A673 (cell line): ENCODE results near the gene NKD1. TPM values are rescaled to one million over a fixed set of nuclear protein-coding genes. Genes with fewer than 3 reads are reported as not detected.

Experiments
- BruUV-seq: library from RNA; stranded (reverse); fragments of 400-500 nt; replicated peaks from 2 replicates; lab custom pipeline; 2021; lab: Mats Ljungman, UMichigan
- CTCF ChIA-PET: fragments of 300-600 bp; sonication (Branson Sonifier 250); formaldehyde crosslinking; loops from one replicate; lab custom pipeline; 2022; ENCODE audit warnings: antibody characterized with exemption; lab: Charles Lee
- POLR2A ChIA-PET: fragments of 300-600 bp; sonication (Branson Sonifier 250); formaldehyde crosslinking; loops from one replicate; lab custom pipeline; 2022; ENCODE audit warnings: antibody characterized with exemption; ENCODE audit not compliant: low non-redundant PET; lab: Charles Lee
- DNase-seq: peaks from one replicate; pipeline ENCODE4 v3.0.0-alpha.2; 2015; ENCODE audit warnings: low spot score
- H3K27ac ChIP-seq: fragments of 200-600 bp; sonication (generic); 2 replicates; pipeline ENCODE4 v1.5.1; 2016; ENCODE audit warnings: mixed run types, low read depth, mild to moderate bottlenecking, mixed read lengths, antibody characterized with exemption, low read length; ENCODE audit not compliant: poor library complexity, severe bottlenecking
- H3K27me3 ChIP-seq: fragments of 200-600 bp; sonication (generic); replicated peaks from 2 replicates; pipeline ENCODE4 v1.6.1; 2017; ENCODE audit warnings: mixed run types, low read depth, mild to moderate bottlenecking, mixed read lengths, antibody characterized with exemption, low read length; ENCODE audit not compliant: insufficient read depth, poor library complexity
- H3K36me3 ChIP-seq: fragments of 200-600 bp; sonication (generic); 2 replicates; pipeline ENCODE4 v1.6.1; 2016; ENCODE audit warnings: mixed run types, mild to moderate bottlenecking, mixed read lengths, antibody characterized with exemption, low read length; ENCODE audit not compliant: insufficient read depth, poor library complexity, severe bottlenecking
- H3K4me1 ChIP-seq: fragments of 200-600 bp; sonication (generic); 2 replicates; pipeline ENCODE4 v1.6.1; 2017; ENCODE audit warnings: mixed run types, mild to moderate bottlenecking, mixed read lengths, antibody characterized with exemption, low read length; ENCODE audit not compliant: insufficient read depth, poor library complexity, severe bottlenecking
- H3K4me3 ChIP-seq: fragments of 200-600 bp; sonication (generic); 2 replicates; pipeline ENCODE4 v1.5.1; 2016; ENCODE audit warnings: low read depth, mixed run types, mild to moderate bottlenecking, mixed read lengths, low read length; ENCODE audit not compliant: poor library complexity, severe bottlenecking
- H3K9me3 ChIP-seq: fragments of 200-600 bp; sonication (generic); 2 replicates; pipeline ENCODE4 v1.6.1; 2016; ENCODE audit warnings: mixed run types, low read depth, mild to moderate bottlenecking, mixed read lengths, antibody characterized with exemption, low read length; ENCODE audit not compliant: poor library complexity, severe bottlenecking
- EZH2 ChIP-seq: fragments of 200-600 bp; sonication (generic); IDR thresholded peaks from 2 replicates; pipeline ENCODE4 v1.6.1; 2017; ENCODE audit warnings: borderline replicate concordance, low read depth, mild to moderate bottlenecking, mixed read lengths, antibody characterized with exemption, low read length; ENCODE audit not compliant: poor library complexity, severe bottlenecking
- intact Hi-C: fragments of 100-400 bp; cut with micrococcal nuclease; formaldehyde crosslinking; loops from one replicate; pipeline ENCODE4 v1.10.0; 2022; ENCODE audit not compliant: unreplicated experiment
- total RNA-seq: library from RNA; stranded (reverse); gene quantifications from 2 replicates; pipeline ENCODE4 v1.2.3, GENCODE V29; 2021
- TF ChIP-seq, protein P1 (sequence below): fragments of 300-800, 200-600 bp; sonication (generic); conservative IDR thresholded peaks from 2 replicates; pipeline ENCODE4 v1.5.1; 2017; ENCODE audit warnings: low read depth, mild to moderate bottlenecking, antibody characterized with exemption, low read length, moderate library complexity, mixed read lengths

The NKD1 gene
- total RNA-seq, 1 experiment from 2014 or later: 1.1 TPM

DNA sequence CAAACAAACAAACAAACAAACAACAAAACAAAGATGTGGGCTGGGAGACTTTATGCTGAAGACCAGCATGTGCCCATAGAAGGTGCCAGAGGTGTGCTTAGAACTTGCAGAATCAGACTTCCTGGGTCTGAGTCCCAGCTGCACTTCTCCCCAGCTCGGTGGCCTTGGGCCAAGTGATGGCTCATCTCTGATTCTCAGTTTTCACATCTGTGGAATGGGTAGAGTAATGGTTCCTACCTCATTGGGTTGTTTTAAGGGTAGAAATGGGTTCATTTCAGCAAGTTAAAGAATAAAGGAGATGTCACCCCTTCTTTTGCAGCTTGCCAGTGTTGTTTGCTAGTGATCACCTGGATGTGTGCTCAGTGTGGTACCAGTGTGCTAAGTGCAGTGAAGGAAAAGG is 10.7 kb downstream of the NKD1 start:
- BruUV-seq: no TSS peak
- no peaks in the 10 kb centered on the region for H3K27me3 ChIP-seq
- H3K4me3 ChIP-seq: no peak overlapping the region
- ChIA-PET CTCF (no interaction called here), POLR2A (no interaction called here)
- TF ChIP-seq, protein P1, sequence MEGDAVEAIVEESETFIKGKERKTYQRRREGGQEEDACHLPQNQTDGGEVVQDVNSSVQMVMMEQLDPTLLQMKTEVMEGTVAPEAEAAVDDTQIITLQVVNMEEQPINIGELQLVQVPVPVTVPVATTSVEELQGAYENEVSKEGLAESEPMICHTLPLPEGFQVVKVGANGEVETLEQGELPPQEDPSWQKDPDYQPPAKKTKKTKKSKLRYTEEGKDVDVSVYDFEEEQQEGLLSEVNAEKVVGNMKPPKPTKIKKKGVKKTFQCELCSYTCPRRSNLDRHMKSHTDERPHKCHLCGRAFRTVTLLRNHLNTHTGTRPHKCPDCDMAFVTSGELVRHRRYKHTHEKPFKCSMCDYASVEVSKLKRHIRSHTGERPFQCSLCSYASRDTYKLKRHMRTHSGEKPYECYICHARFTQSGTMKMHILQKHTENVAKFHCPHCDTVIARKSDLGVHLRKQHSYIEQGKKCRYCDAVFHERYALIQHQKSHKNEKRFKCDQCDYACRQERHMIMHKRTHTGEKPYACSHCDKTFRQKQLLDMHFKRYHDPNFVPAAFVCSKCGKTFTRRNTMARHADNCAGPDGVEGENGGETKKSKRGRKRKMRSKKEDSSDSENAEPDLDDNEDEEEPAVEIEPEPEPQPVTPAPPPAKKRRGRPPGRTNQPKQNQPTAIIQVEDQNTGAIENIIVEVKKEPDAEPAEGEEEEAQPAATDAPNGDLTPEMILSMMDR: no peak
- TF ChIP-seq EZH2: no peak
- no peaks in the 10 kb centered on the region for H3K36me3 ChIP-seq
- no peak for DNase-seq
- H3K9me3 ChIP-seq: no peaks in the 10 kb centered on the region
- no peak overlapping the region for H3K27ac ChIP-seq
- intact Hi-C loops: no loop called here
- H3K4me1 ChIP-seq: no peaks in the 10 kb centered on the region

GRCh38 chr16:50559342-50559741 is 11.1 kb downstream of the NKD1 start:
- TF ChIP-seq EZH2: no peak
- TF ChIP-seq, protein P1: no peak
- Histone ChIP-seq H3K4me1 (no peaks in the 10 kb centered on the region), H3K4me3 (no peak overlapping the region), H3K27ac (no peak overlapping the region), H3K9me3 (no peaks in the 10 kb centered on the region), H3K27me3 (no peaks in the 10 kb centered on the region), H3K36me3 (no peaks in the 10 kb centered on the region)
- ChIA-PET CTCF (no interaction called here), POLR2A (no interaction called here)
- intact Hi-C loops: no loop called here
- BruUV-seq: no TSS peak
- DNase-seq: no peak

DNA sequence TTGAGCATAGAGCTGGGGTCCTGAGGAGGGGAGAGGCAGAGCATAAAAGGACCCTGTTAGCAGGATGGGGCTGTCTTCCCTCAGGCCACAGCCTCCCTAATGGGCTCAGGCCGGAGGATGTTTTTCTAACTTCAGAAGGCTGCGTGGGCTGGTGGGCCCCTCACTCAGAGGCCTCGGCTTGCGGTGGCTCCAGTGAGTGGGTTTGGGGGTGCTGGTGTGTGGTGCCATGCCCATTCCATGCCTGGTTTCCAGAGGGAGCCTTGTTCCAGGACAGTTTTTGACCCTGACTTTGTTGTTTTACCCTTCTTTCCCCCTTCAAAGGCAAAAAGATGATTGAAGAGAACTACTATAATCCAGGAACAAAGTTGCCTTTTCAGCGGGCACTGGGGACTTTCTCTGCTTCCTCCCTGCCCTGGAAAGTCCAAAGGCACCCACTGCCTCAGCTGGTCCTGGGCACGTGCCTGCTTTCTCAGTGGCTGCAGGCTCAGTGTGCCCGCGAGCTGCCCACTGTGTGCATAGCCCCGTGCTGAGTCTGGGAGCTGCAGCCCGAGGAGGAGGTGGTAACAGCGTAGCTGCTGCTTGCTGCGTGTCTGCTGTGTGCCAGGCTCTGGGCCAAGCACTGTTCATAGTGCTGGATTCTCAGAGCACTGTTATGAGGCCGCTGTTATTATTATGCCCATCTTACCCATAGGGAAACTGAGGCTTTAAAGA is 11.8 kb downstream of the NKD1 start:
- Histone ChIP-seq H3K9me3 (no peaks in the 10 kb centered on the region), H3K4me3 (no peak overlapping the region), H3K27me3 (no peaks in the 10 kb centered on the region), H3K27ac (no peak overlapping the region), H3K4me1 (no peaks in the 10 kb centered on the region), H3K36me3 (no peaks in the 10 kb centered on the region)
- intact Hi-C loops: no loop called here
- BruUV-seq: no TSS peak
- CTCF ChIA-PET: no interaction called here
- DNase-seq: no peak
- POLR2A ChIA-PET: no interaction called here
- no peak for TF ChIP-seq EZH2
- TF ChIP-seq, protein P1: no peak
